Medulla oblongata (tissue), 1 donor: ENCODE data around the gene IGSF5.

Experiments
- DNase-seq: peaks from one replicate; pipeline ENCODE4 v3.0.0-alpha.2; 2015; ENCODE audit errors: extremely low spot score

Gene IGSF5

DNA sequence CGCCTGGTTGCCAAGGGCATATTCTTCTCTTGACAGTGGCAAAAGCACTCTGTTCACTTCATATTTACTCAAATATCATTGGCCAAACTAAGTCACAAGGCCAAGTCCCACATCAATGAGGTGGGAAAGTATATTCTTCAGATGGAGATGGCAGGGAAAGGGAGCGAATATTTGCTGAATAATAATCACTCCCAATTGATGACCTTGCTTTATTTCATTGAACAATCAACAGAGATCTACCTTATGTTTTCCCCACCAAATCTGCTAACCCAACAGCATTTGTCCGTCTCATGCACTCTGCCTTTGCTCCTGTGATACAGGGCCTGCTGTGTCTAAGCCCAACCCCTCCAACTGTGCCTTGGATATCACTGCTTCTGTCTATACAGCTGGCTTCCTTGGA is 77.1 kb downstream of the IGSF5 start:
- no peak for DNase-seq

- no peak for DNase-seq
Measured at GRCh38 chr21:39825250-39825649, 80.3 kb downstream of the IGSF5 start.

DNA sequence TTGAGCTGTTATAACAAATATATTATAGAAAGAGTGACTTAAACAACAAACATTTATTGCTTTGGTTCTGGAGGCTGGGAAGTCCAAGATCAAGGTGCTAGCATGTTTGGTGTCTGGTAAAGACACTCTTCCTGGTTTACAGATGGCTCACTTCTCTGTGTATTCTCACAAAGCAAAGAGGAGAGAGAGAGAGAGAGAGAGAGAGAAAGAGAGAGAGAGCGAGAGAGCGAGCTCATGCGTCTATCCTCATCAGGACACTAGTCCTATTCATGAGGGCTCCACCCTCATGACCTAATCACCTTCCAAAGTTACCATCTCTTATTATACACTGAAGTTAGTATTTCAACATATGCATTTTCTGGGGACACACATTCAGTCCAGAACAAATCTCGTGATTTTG is 89.6 kb downstream of the IGSF5 start:
- DNase-seq, result no peak

DNA sequence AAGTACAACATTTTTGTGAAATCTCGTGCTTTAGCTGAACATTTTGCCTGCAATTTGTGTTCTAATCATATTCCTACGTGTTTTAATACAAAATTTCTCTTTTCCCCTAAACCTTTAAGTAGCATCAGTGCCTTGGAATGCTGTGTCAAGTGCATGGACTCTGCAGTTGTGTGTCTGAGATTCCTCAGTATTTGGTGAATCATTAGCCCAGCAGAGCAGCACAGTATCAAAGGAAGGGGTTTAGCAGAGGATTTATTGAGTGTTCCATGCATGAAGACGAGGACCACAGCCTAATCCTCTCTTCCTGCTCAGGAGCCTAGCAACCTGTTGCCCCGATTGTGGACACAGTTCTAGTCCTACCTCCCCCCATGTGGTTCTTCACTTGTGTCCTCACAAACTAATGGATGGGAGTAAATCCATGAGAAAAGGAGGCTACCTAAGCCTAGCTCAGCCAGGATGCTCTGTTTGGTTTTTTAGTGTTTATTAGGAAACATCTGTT is 92.9 kb downstream of the IGSF5 start:
- no peak for DNase-seq

DNA sequence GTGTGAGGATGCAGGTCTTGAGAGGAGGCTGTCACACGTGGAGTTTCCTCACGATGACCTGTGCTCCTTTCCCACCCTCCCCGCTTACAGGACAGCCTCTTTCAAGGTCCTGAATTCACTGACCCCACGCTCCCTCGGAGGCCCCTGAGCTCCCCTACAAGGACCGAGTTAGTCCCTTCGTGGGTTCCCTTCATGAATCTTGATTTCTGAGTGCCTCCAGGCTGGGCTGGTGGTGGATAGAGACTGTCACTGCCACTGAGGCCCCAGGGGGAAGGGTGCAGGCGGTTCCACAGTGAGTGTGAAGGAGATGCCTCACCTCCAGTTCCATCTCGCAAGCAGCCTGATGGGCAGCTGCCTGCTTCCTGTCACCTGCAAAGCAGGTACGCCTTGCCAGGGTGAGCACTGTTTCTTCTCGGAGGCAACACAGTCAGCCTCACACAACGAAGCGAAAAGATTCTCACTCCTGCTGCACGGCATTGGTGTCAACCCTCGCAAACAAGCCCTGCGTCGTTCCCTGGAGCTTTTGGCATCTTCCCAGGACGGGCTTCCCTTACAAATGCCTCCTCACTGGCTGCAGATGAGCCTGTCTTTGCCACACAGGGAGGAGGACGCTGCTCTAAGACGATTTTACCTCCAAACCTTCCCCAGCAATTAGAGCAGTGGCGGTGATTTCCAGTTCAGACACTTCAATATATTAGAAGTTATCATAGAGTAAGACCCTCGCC is 95.6 kb downstream of the IGSF5 start:
- no peak for DNase-seq

DNA sequence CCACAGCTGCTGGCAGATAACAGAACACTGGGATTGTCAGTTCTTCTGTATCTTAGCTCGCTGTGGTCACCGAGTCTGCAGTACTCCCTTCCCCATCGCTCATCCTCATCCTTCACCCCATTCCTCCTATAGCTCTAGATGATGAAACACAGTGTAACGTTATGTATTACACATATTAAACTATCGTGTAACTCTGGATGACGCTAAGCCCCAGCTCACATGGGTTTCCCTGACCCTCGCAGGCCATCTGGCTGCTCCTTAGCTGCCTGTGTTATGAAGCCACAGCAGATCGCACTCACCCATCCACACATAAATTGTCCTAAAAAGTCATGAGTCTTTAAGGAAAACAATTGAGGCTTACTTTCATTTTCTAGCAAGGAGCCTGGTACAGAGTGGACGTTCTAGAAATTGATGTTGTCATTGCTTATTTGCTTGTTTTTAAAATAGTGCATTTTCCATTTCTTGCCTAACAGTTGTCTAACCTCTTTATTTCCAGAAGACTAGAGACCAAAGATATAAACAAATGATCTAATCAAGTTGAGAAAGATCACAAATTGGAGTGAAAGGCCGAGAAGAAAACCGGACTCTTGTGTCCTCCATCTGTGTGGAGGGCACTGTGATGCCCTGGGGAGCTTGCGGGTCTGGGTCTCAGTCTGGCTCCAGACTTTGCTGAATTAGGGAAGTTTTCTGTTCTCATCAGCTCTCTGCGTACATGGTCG is 97.9 kb downstream of the IGSF5 start:
- DNase-seq, result no peak

DNA sequence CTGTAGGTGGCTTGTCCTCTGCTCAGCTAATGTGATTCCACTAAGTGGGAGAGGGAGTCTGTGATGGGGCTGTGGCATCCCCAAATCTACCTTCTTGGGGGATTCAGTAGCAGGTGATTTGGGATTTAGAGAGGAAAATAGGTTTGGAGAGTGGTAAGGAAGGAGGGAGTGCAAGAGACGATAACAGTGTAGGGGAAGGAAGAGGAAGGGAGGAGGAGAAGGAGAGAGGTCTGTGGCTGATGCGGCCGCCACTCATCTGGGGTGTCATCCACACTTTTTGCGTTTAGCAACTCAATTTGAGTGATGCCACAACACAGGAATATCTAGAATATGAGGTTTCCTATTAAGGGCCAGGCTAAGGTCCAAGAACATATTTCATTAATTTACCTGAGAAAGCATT is 98.5 kb downstream of the IGSF5 start:
- DNase-seq, result no peak

DNA sequence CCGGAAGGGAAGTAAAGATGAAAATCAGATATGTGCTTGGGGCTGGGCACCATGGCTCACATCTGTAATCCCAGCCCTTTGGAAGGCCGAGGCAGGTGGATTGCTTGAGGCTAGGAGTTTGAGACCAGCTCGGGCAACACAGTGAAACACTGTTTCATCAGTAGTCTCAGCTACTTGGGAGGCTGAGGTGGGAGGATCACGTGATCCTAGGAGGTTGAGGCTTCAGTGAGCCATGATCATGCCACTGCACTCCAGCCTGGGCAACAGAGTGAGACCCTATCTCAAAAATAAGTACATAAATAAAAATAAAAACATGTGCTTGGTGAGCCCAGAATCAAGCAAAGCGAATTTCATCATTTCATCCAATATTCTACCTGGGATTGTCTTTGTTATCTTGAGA is 98.9 kb downstream of the IGSF5 start:
- no peak for DNase-seq

DNA sequence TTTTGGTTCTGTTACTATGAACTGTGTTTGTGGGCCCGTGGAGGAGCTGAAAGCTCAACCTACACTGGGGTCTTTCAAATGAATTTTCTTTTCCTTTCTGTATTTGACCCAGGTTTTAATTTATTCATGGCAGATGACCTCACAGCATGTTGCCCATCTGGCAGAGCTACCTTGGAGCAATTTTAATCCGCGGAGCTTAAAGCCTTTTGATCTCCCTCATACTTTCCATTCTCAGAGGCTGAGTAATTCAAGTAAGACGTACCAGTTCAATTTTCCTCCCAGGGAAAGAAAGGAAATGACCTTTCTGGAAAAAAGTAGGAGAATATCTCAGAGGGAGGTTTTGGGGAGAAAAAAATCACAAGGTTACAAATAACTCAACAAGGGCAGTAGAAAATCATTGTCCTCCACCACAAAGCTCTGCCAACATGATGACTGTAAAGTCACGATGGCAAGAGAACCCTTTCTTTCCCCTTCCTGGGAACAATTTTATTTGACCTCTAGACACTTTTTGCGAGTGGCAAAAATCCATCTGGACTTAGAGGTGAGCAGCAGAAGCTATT is 100.7 kb downstream of the IGSF5 start:
- DNase-seq, result no peak

DNA sequence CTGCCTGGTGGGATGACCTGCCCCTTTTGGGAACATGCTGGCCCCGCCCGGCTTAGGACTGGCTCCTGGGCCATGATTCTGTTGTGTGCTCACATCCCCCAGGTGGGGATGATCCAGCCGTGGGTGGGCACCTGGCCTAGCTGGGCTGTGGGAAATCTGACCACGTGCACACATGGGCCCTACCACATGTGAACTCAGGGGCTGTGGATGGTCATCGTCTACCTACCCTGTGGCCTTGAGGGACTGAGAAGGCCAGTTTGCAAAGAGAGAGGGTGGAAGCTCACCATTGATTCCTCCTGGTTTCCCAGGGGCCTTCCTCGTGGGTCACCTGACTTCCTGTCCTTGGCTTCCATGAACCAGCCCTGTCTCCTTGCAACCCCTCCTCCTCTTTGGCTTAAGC is 102.9 kb downstream of the IGSF5 start:
- no peak for DNase-seq

DNA sequence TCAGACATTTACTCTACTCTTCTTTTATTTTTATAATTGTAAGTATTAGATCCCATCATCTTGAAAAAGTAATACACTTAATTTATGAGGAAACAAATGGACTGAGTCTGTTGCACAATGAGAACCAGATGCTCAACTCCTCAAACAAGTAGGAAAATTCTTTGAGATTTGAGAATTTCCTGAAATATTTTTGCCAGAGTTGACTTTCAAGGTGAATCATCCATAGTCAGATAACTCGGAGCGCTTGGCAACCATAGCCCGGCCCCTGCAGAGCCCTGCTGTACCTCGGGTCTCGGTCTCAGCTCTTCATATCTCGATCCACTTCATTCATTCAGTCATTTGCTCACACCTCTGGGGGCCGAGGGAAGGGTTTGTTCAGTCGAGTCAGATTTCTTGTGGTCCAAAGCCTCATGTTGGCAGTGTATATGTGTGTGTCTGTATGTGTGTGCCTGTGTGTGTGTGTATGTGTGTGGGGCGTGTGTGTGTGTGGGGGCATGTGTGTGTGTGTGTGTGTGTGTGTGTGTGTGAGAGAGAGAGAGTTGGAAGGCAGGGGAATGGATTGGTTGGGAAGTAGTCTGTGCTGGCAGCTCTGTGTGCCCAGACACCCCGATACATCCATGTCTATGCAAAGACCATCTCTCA is 104.2 kb downstream of the IGSF5 start:
- DNase-seq, result no peak

- DNase-seq, result no peak
Measured at GRCh38 chr21:39850333-39850732, 105.3 kb downstream of the IGSF5 start.

GRCh38 chr21:39851002-39851618 is 106.1 kb downstream of the IGSF5 start:
- DNase-seq, result no peak
